GM23338 (cell line): ENCODE measurements around the gene FOXM1. TPM values are rescaled to one million over a fixed set of nuclear protein-coding genes. Genes with fewer than 3 reads are reported as not detected.

Experiments
- ATAC-seq: fragments of 200-7000 bp; cut with Tn5 transposase; 3 replicates; pipeline ENCODE4 v1.9.1; 2020
- DNase-seq: peaks from one replicate; pipeline ENCODE4 v3.0.0-alpha.2; 2015; ENCODE audit warnings: low spot score
- H2AFZ ChIP-seq: fragments of 200-600 bp; sonication (generic); 2 replicates; pipeline ENCODE4 v1.8.0; 2016; ENCODE audit warnings: antibody characterized with exemption, mild to moderate bottlenecking, moderate library complexity
- H3F3A ChIP-seq: fragments of 200-600 bp; sonication (generic); replicated peaks from 2 replicates; pipeline ENCODE4 v1.8.0; 2017; ENCODE audit warnings: antibody characterized with exemption, mixed run types, low read depth
- H3K27ac ChIP-seq: fragments of 200-600 bp; sonication (generic); 2 replicates; pipeline ENCODE4 v1.6.1; 2016; ENCODE audit warnings: low read depth
- H3K27me3 ChIP-seq: fragments of 200-600 bp; sonication (generic); 2 replicates; pipeline ENCODE4 v1.8.0; 2016; ENCODE audit warnings: mild to moderate bottlenecking, mixed run types, moderate library complexity; ENCODE audit not compliant: insufficient read depth
- H3K36me3 ChIP-seq: fragments of 200-600 bp; sonication (generic); 2 replicates; pipeline ENCODE4 v1.8.0; 2016; ENCODE audit warnings: mild to moderate bottlenecking; ENCODE audit not compliant: insufficient read depth
- H3K4me1 ChIP-seq: fragments of 200-600 bp; sonication (generic); 2 replicates; pipeline ENCODE4 v1.8.0; 2016; ENCODE audit warnings: mild to moderate bottlenecking, moderate library complexity; ENCODE audit not compliant: insufficient read depth
- H3K4me2 ChIP-seq: fragments of 200-600 bp; sonication (generic); 2 replicates; pipeline ENCODE4 v1.7.1; 2017; ENCODE audit warnings: mixed run types
- H3K4me3 ChIP-seq: fragments of 200-600 bp; sonication (generic); 2 replicates; pipeline ENCODE4 v1.6.1; 2016; ENCODE audit warnings: mixed run types
- H3K79me2 ChIP-seq: fragments of 200-600 bp; sonication (generic); replicated peaks from 2 replicates; pipeline ENCODE4 v1.8.0; 2017; ENCODE audit warnings: mild to moderate bottlenecking; ENCODE audit not compliant: insufficient read depth
- H3K9me2 ChIP-seq: fragments of 200-600 bp; sonication (generic); 2 replicates; pipeline ENCODE4 v1.8.0; 2017; ENCODE audit not compliant: insufficient read depth
- H4K20me1 ChIP-seq: fragments of 200-600 bp; sonication (generic); replicated peaks from 2 replicates; pipeline ENCODE4 v1.8.0; 2017; ENCODE audit warnings: mild to moderate bottlenecking; ENCODE audit not compliant: insufficient read depth
- H3K27ac Mint-ChIP-seq: 2 replicates; pipeline ENCODE4 v1.8.0; 2020; ENCODE audit warnings: inconsistent platforms, mild to moderate bottlenecking, moderate library complexity, mixed read lengths
- H3K27me3 Mint-ChIP-seq: 3 replicates; pipeline ENCODE4 v1.8.0; 2022; ENCODE audit warnings: low read depth, mild to moderate bottlenecking, moderate library complexity, mixed read lengths, inconsistent platforms; ENCODE audit not compliant: insufficient read depth, poor library complexity
- H3K36me3 Mint-ChIP-seq: 3 replicates; pipeline ENCODE4 v1.8.0; 2021; ENCODE audit warnings: low read depth, mild to moderate bottlenecking, inconsistent platforms, moderate library complexity, mixed read lengths
- H3K4me1 Mint-ChIP-seq: 3 replicates; pipeline ENCODE4 v1.8.0; 2020; ENCODE audit warnings: mild to moderate bottlenecking, inconsistent platforms, mixed read lengths
- H3K4me3 Mint-ChIP-seq: 3 replicates; pipeline ENCODE4 v1.8.0; 2021; ENCODE audit warnings: moderate library complexity, mild to moderate bottlenecking, inconsistent platforms, mixed read lengths
- H3K9me3 Mint-ChIP-seq: 3 replicates; pipeline ENCODE4 v1.8.0; 2020; ENCODE audit warnings: moderate library complexity, mild to moderate bottlenecking, inconsistent platforms, mixed read lengths
- CREB1 ChIP-seq: fragments of 250-450 bp; sonication (Bioruptor Pico); IDR thresholded peaks from 2 replicates; pipeline ENCODE4 v1.5.0; 2020; ENCODE audit warnings: low read depth, mild to moderate bottlenecking, moderate library complexity
- CTCF ChIP-seq, 2 experiments: fragments of 200-600 bp in 1 of 2; sonication (generic) in 1 of 2; conservative IDR thresholded peaks; 2 replicates each; pipeline versions ENCODE4 v1.5.1 to v1.6.1; 2016 to 2017; ENCODE audit warnings: antibody characterized with exemption in 2 of 2, low read depth in 2 of 2, mild to moderate bottlenecking in 2 of 2, moderate library complexity in 1 of 2
- ETS1 ChIP-seq: IDR thresholded peaks from 2 replicates; pipeline ENCODE4 v1.6.1; 2016; ENCODE audit warnings: antibody characterized with exemption
- EZH2 ChIP-seq: fragments of 200-600 bp; sonication (generic); IDR thresholded peaks from one replicate; pipeline ENCODE4 v1.8.0; 2017; ENCODE audit warnings: antibody characterized with exemption, mild to moderate bottlenecking, low read depth; ENCODE audit not compliant: unreplicated experiment
- EZH2phosphoT487 ChIP-seq: fragments of 200-600 bp; sonication (generic); IDR thresholded peaks from one replicate; pipeline ENCODE4 v1.8.1; 2018; ENCODE audit warnings: antibody characterized with exemption; ENCODE audit not compliant: unreplicated experiment
- JUNB ChIP-seq: IDR thresholded peaks from one replicate; pipeline ENCODE4 v1.6.1; 2016; ENCODE audit warnings: antibody characterized with exemption; ENCODE audit not compliant: unreplicated experiment
- NANOG ChIP-seq: IDR thresholded peaks from 2 replicates; pipeline ENCODE4 v1.6.1; 2016; ENCODE audit warnings: antibody characterized with exemption, borderline replicate concordance
- POLR2AphosphoS5 ChIP-seq: IDR thresholded peaks from 2 replicates; pipeline ENCODE4 v1.6.1; 2016; ENCODE audit warnings: antibody characterized with exemption, low read depth
- STAT1 ChIP-seq: IDR thresholded peaks from one replicate; pipeline ENCODE4 v1.6.1; 2016; ENCODE audit warnings: antibody characterized with exemption; ENCODE audit not compliant: unreplicated experiment
- ZNF114 ChIP-seq: fragments of 250-450 bp; sonication (Bioruptor Pico); IDR thresholded peaks from 2 replicates; pipeline ENCODE4 v1.5.0; 2020; ENCODE audit warnings: mild to moderate bottlenecking, moderate library complexity
- ZNF331 ChIP-seq: fragments of 250-450 bp; sonication (Bioruptor Pico); IDR thresholded peaks from 2 replicates; pipeline ENCODE4 v1.5.0; 2020; ENCODE audit warnings: low read depth, mild to moderate bottlenecking, moderate library complexity
- polyA plus RNA-seq: library from polyadenylated mRNA; unstranded; fragments of >200 nt; fragmentation: Nextera tagmentation; extraction: Ambion mirVana; gene quantifications from 2 replicates; pipeline ENCODE4 v1.2.1, GENCODE V29; 2016
- total RNA-seq: library from RNA; depleted of rRNA; stranded (reverse); fragments of >200 nt; shearing (Covaris generic); gene quantifications from 2 replicates; pipeline ENCODE4 v1.2.3, GENCODE V29; 2014
- TF ChIP-seq, protein P1 (sequence below): fragments of 250-450 bp; sonication (Bioruptor Pico); IDR thresholded peaks from 2 replicates; pipeline ENCODE4 v1.5.0; 2020; ENCODE audit warnings: mild to moderate bottlenecking, moderate library complexity
- TF ChIP-seq, protein P2 (sequence below): IDR thresholded peaks from one replicate; pipeline ENCODE4 v1.6.1; 2018; ENCODE audit warnings: antibody characterized with exemption; ENCODE audit not compliant: unreplicated experiment

FOXM1 gene
- total and polyA plus RNA-seq, 2 experiments from 2014 or later: 31.0 to 98.1 TPM

GRCh38 chr12:2845280-2845679 is 31.7 kb downstream of the FOXM1 start:
- no peak overlapping the region for H3K4me3 ChIP-seq
- H3K9me2 ChIP-seq: no peaks in the 10 kb centered on the region
- H3K36me3 ChIP-seq: no peaks in the 10 kb centered on the region
- peak overlapping the region; percentile 75; the same call in 1 of the 2 replicates for H3K4me2 ChIP-seq
- Mint-ChIP-seq H3K36me3 (no peaks in the 10 kb centered on the region; the same call in 2 of the 3 replicates), H3K27me3 (peaks cover 5% of the 10 kb centered on the region), H3K27ac (no peak overlapping the region), H3K4me3 (no peak overlapping the region), H3K9me3 (no peaks in the 10 kb centered on the region), H3K4me1 (peaks cover 25% of the 10 kb centered on the region)
- no peak for TF ChIP-seq CREB1 (CRISPR knock-in tag)
- no peak for TF ChIP-seq CTCF (conservative IDR thresholded peaks at IDR 0.05; ENCODE audit: low read depth in 2 of 2)
- TF ChIP-seq STAT1: no peak
- no peak for TF ChIP-seq ZNF331 (CRISPR knock-in tag)
- TF ChIP-seq JUNB: no peak
- TF ChIP-seq, protein P1, sequence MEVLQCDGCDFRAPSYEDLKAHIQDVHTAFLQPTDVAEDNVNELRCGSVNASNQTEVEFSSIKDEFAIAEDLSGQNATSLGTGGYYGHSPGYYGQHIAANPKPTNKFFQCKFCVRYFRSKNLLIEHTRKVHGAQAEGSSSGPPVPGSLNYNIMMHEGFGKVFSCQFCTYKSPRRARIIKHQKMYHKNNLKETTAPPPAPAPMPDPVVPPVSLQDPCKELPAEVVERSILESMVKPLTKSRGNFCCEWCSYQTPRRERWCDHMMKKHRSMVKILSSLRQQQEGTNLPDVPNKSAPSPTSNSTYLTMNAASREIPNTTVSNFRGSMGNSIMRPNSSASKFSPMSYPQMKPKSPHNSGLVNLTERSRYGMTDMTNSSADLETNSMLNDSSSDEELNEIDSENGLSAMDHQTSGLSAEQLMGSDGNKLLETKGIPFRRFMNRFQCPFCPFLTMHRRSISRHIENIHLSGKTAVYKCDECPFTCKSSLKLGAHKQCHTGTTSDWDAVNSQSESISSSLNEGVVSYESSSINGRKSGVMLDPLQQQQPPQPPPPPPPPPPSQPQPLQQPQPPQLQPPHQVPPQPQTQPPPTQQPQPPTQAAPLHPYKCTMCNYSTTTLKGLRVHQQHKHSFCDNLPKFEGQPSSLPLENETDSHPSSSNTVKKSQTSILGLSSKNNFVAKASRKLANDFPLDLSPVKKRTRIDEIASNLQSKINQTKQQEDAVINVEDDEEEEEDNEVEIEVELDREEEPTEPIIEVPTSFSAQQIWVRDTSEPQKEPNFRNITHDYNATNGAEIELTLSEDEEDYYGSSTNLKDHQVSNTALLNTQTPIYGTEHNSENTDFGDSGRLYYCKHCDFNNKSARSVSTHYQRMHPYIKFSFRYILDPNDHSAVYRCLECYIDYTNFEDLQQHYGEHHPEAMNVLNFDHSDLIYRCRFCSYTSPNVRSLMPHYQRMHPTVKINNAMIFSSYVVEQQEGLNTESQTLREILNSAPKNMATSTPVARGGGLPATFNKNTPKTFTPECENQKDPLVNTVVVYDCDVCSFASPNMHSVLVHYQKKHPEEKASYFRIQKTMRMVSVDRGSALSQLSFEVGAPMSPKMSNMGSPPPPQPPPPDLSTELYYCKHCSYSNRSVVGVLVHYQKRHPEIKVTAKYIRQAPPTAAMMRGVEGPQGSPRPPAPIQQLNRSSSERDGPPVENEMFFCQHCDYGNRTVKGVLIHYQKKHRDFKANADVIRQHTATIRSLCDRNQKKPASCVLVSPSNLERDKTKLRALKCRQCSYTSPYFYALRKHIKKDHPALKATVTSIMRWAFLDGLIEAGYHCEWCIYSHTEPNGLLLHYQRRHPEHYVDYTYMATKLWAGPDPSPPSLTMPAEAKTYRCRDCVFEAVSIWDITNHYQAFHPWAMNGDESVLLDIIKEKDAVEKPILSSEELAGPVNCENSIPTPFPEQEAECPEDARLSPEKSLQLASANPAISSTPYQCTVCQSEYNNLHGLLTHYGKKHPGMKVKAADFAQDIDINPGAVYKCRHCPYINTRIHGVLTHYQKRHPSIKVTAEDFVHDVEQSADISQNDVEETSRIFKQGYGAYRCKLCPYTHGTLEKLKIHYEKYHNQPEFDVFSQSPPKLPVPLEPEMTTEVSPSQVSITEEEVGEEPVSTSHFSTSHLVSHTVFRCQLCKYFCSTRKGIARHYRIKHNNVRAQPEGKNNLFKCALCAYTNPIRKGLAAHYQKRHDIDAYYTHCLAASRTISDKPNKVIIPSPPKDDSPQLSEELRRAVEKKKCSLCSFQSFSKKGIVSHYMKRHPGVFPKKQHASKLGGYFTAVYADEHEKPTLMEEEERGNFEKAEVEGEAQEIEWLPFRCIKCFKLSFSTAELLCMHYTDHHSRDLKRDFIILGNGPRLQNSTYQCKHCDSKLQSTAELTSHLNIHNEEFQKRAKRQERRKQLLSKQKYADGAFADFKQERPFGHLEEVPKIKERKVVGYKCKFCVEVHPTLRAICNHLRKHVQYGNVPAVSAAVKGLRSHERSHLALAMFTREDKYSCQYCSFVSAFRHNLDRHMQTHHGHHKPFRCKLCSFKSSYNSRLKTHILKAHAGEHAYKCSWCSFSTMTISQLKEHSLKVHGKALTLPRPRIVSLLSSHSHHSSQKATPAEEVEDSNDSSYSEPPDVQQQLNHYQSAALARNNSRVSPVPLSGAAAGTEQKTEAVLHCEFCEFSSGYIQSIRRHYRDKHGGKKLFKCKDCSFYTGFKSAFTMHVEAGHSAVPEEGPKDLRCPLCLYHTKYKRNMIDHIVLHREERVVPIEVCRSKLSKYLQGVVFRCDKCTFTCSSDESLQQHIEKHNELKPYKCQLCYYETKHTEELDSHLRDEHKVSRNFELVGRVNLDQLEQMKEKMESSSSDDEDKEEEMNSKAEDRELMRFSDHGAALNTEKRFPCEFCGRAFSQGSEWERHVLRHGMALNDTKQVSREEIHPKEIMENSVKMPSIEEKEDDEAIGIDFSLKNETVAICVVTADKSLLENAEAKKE: no peak
- no peak for TF ChIP-seq EZH2
- TF ChIP-seq ETS1: no peak
- TF ChIP-seq ZNF114 (CRISPR knock-in tag): no peak
- no peak for TF ChIP-seq EZH2phosphoT487
- TF ChIP-seq, protein P2, sequence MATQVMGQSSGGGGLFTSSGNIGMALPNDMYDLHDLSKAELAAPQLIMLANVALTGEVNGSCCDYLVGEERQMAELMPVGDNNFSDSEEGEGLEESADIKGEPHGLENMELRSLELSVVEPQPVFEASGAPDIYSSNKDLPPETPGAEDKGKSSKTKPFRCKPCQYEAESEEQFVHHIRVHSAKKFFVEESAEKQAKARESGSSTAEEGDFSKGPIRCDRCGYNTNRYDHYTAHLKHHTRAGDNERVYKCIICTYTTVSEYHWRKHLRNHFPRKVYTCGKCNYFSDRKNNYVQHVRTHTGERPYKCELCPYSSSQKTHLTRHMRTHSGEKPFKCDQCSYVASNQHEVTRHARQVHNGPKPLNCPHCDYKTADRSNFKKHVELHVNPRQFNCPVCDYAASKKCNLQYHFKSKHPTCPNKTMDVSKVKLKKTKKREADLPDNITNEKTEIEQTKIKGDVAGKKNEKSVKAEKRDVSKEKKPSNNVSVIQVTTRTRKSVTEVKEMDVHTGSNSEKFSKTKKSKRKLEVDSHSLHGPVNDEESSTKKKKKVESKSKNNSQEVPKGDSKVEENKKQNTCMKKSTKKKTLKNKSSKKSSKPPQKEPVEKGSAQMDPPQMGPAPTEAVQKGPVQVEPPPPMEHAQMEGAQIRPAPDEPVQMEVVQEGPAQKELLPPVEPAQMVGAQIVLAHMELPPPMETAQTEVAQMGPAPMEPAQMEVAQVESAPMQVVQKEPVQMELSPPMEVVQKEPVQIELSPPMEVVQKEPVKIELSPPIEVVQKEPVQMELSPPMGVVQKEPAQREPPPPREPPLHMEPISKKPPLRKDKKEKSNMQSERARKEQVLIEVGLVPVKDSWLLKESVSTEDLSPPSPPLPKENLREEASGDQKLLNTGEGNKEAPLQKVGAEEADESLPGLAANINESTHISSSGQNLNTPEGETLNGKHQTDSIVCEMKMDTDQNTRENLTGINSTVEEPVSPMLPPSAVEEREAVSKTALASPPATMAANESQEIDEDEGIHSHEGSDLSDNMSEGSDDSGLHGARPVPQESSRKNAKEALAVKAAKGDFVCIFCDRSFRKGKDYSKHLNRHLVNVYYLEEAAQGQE: no peak
- no peak for TF ChIP-seq NANOG
- TF ChIP-seq POLR2AphosphoS5: no peak
- H3F3A ChIP-seq: no peaks in the 10 kb centered on the region
- H2AFZ ChIP-seq: no peak overlapping the region
- H3K4me1 ChIP-seq: peaks cover 7% of the 10 kb centered on the region; the same call in 1 of the 2 replicates
- peak; percentile 58 for DNase-seq
- H4K20me1 ChIP-seq: no peaks in the 10 kb centered on the region
- H3K79me2 ChIP-seq: no peaks in the 10 kb centered on the region
- H3K27me3 ChIP-seq: no peaks in the 10 kb centered on the region
- peak; percentile 9 for ATAC-seq
- H3K27ac ChIP-seq: no peak overlapping the region
